ENCODE results near the gene NBPF9.
A peak's percentile ranks its signal among the peaks of the same experiment; 100 is the strongest.
"Not testable (repeated sequence)": the region's sequence is repeated elsewhere in the genome, so short reads cannot be mapped to it uniquely, and the experiment has no call there.

NBPF9 gene, protein sequence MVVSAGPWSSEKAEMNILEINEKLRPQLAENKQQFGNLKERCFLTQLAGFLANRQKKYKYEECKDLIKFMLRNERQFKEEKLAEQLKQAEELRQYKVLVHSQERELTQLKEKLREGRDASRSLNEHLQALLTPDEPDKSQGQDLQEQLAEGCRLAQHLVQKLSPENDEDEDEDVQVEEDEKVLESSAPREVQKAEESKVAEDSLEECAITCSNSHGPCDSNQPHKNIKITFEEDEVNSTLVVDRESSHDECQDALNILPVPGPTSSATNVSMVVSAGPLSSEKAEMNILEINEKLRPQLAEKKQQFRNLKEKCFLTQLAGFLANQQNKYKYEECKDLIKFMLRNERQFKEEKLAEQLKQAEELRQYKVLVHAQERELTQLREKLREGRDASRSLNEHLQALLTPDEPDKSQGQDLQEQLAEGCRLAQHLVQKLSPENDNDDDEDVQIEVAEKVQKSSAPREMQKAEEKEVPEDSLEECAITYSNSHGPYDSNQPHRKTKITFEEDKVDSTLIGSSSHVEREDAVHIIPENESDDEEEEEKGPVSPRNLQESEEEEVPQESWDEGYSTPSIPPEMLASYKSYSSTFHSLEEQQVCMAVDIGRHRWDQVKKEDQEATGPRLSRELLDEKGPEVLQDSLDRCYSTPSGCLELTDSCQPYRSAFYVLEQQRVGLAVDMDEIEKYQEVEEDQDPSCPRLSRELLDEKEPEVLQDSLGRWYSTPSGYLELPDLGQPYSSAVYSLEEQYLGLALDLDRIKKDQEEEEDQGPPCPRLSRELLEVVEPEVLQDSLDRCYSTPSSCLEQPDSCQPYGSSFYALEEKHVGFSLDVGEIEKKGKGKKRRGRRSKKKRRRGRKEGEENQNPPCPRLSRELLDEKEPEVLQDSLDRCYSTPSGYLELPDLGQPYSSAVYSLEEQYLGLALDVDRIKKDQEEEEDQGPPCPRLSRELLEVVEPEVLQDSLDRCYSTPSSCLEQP (N-terminal part only)

DNA sequence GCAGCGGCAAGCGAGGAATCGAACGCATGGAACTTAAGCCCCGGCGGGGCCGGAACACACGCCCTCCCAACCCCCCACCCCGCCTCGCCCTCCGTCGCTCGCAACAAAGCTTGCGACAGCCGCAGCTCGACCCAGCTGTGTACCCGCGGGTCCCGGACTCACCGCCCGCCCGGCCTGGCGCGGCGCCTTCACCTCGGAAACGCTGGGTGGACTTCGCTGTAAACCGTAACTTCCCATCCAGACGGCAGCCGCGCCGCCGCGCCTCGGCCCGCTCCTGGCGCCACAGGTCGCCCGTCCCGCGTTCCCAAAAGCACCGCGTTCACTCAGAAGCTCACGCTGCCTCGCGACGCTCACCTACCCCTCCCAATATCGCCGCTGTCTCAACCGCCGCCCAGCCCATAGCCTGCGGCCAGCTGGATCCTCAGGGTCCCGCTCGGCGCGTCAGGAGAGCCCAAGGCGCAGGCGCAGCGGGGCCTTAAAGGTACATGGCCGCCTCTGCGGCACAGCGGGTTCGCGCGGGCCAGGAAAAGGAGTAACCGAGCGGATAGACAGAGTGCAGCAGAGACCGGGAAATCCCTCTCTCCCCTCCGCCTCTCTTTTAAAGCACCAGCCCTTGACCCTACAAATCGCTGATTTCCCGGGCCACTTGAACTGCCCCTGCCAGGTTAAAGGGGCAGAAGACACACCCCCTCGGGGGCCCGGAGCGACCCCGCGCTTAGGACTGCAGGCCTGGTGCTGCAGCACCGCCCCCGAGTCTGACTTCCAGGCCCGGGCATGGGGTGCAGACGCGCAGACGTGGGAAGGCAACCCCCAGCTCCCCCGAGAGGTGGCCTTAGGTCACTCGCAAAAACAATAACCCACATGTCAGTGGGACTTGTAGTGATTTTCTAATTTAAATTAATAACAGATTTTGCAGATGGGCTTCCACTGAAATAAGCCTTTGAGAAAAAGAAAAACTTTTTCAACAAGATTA is at the start of gene NBPF9:
NBPF9 (minus strand) TSS at position 443 of the 973 bp plus-strand sequence. CDS start 21,412 bp downstream, outside the sequence.
- not testable (repeated sequence) for H3K4me1 Mint-ChIP-seq (ENCODE audit: low read depth); H3K27me3 Mint-ChIP-seq (ENCODE audit: low read depth)

DNA sequence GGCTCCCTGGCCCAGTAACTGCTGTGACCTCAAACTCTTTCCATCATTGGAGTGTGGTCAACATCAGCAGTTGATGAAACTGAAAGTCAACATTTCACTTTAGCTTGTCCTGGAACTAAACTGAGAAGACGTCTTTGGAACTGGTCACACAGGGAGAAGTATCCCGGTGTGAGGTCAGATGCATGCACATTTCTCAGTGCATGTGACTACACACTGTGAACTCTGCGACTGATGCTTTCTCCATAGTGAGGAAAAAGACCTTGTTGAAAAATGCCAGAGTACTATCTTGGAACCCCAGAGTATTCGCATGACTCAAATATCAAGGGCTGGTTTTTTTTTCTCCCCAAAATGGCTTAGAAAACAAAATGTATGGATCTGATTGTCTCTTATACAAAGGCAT is 46.6 kb upstream of the NBPF9 start:
- not testable (repeated sequence) for H3K9me3 Mint-ChIP-seq; H3K36me3 Mint-ChIP-seq (ENCODE audit: low read depth); H3K4me1 Mint-ChIP-seq (ENCODE audit: low read depth); H3K27me3 Mint-ChIP-seq (ENCODE audit: low read depth); H3K27ac Mint-ChIP-seq; H3K4me3 Mint-ChIP-seq

More for the DNA sequence above, at the start of gene NBPF9:
- peak within 1 kb of the TSS; percentile 99 for H3K27ac Mint-ChIP-seq
- not testable (repeated sequence) for H3K36me3 Mint-ChIP-seq (ENCODE audit: low read depth); H3K9me3 Mint-ChIP-seq
- peak within 1 kb of the TSS; percentile 99 for H3K4me3 Mint-ChIP-seq

DNA sequence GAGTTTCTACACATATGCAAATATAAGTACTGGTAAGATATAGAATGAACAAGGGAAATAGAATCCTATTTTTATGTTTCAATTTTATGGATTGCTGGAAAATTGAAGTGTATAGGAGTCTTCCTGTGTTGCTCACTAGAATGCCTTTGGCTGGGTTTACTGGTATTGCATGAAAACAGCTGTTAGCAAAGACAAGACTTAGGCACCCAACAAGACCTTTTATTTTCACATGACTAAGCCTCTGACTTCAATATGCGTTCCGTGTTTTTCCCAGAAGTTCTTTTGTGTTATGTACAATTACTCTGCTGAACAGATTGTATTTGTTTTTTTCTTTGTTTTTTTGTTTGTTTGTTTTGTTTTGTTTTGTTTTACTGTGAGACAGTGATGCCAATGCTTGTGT is 34.2 kb upstream of the NBPF9 start:
- not testable (repeated sequence) for H3K9me3 Mint-ChIP-seq; H3K4me3 Mint-ChIP-seq; H3K36me3 Mint-ChIP-seq (ENCODE audit: low read depth); H3K27me3 Mint-ChIP-seq (ENCODE audit: low read depth); H3K4me1 Mint-ChIP-seq (ENCODE audit: low read depth); H3K27ac Mint-ChIP-seq

- H3K36me3 Mint-ChIP-seq (ENCODE audit: low read depth); H3K27me3 Mint-ChIP-seq (ENCODE audit: low read depth); H3K27ac Mint-ChIP-seq; H3K4me1 Mint-ChIP-seq (ENCODE audit: low read depth); H3K4me3 Mint-ChIP-seq; H3K9me3 Mint-ChIP-seq: not testable (repeated sequence)
Measured at GRCh38 chr1:149130938-149131337, 27.6 kb upstream of the NBPF9 start.

DNA sequence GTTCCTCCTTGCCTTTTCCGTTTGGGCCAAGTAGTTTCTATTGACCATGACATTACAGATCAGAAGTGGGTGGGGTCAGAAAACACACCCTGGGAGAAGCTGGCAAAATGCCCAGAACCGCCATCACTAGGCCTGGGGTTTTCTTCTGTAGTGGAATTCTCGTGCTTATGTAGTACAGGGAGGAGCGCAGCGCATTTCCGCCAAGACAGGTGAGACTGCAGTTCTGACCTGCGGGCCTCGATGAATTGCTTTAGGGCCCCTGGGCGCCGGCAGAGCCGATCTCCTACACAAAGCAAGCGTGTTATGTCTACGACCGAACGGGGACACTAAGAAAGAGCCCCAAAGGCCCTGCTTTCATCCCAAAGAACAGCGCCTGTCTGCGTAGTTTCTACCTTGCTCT is 25.9 kb upstream of the NBPF9 start:
- H3K4me1 Mint-ChIP-seq (ENCODE audit: low read depth); H3K4me3 Mint-ChIP-seq; H3K36me3 Mint-ChIP-seq (ENCODE audit: low read depth); H3K27ac Mint-ChIP-seq; H3K9me3 Mint-ChIP-seq; H3K27me3 Mint-ChIP-seq (ENCODE audit: low read depth): not testable (repeated sequence)

DNA sequence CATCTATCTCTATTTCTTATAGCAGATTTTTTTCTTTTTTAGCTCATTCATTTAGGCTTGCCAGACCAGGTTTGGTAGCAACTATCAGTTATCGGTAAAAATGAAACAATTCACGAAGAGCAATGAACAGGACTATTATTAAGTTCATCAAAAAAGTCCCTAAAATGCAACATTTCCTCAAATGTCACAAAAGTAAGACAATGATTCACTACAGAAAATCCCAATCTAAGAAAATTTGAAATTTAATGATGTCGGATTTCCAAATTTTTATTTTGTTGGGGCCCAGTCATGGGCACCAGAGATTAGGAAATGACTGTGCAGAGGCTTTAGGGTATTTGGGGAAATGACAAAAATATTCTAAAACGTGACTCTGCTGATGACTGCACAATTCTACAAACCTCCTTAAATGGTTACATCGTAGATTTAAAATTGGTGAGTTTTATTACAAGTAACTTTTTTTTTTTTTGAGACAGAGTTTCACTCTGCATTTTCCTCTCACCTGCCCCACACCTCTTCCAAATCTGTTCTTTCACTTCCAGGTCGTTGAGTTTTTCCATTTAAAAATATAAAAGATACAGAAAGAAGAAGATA is 23.3 kb upstream of the NBPF9 start:
- not testable (repeated sequence) for H3K36me3 Mint-ChIP-seq (ENCODE audit: low read depth); H3K27me3 Mint-ChIP-seq (ENCODE audit: low read depth); H3K9me3 Mint-ChIP-seq; H3K27ac Mint-ChIP-seq; H3K4me1 Mint-ChIP-seq (ENCODE audit: low read depth); H3K4me3 Mint-ChIP-seq

- not testable (repeated sequence) for H3K36me3 Mint-ChIP-seq (ENCODE audit: low read depth); H3K27me3 Mint-ChIP-seq (ENCODE audit: low read depth); H3K4me3 Mint-ChIP-seq; H3K27ac Mint-ChIP-seq; H3K9me3 Mint-ChIP-seq; H3K4me1 Mint-ChIP-seq (ENCODE audit: low read depth)
Measured at GRCh38 chr1:149123948-149124926, 20.9 kb upstream of the NBPF9 start.

- not testable (repeated sequence) for H3K27me3 Mint-ChIP-seq (ENCODE audit: low read depth); H3K4me1 Mint-ChIP-seq (ENCODE audit: low read depth); H3K9me3 Mint-ChIP-seq; H3K4me3 Mint-ChIP-seq; H3K36me3 Mint-ChIP-seq (ENCODE audit: low read depth)
- H3K27ac Mint-ChIP-seq: peak overlapping the region; percentile 55
Measured at GRCh38 chr1:149112828-149113227, 9.5 kb upstream of the NBPF9 start.

GRCh38 chr1:149110343-149110742 is 7.0 kb upstream of the NBPF9 start:
- not testable (repeated sequence) for H3K27me3 Mint-ChIP-seq (ENCODE audit: low read depth); H3K36me3 Mint-ChIP-seq (ENCODE audit: low read depth); H3K4me1 Mint-ChIP-seq (ENCODE audit: low read depth); H3K27ac Mint-ChIP-seq; H3K4me3 Mint-ChIP-seq; H3K9me3 Mint-ChIP-seq

DNA sequence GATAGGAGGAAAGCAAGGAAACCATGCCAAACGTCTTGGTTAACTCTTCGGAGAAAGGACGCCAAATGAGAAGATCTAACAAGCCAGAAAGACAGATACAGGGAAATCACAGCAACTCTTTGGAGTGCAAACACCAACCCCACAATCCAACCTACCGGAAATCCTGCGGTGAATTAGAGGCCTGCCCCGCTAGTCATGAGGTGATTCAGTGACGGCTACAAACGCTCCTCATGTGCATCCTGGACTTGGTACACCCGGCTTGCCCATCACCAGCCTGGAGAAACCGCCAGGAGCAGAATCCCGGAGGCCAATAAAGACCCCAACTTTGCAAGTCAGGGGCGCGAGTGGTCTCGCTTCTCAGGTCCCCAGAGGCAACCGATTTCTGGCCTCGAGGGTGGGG is 777 bp downstream of the NBPF9 start:
- H3K9me3 Mint-ChIP-seq; H3K36me3 Mint-ChIP-seq (ENCODE audit: low read depth); H3K4me1 Mint-ChIP-seq (ENCODE audit: low read depth); H3K27ac Mint-ChIP-seq; H3K27me3 Mint-ChIP-seq (ENCODE audit: low read depth): not testable (repeated sequence)
- H3K4me3 Mint-ChIP-seq: peak overlapping the region; percentile 50

DNA sequence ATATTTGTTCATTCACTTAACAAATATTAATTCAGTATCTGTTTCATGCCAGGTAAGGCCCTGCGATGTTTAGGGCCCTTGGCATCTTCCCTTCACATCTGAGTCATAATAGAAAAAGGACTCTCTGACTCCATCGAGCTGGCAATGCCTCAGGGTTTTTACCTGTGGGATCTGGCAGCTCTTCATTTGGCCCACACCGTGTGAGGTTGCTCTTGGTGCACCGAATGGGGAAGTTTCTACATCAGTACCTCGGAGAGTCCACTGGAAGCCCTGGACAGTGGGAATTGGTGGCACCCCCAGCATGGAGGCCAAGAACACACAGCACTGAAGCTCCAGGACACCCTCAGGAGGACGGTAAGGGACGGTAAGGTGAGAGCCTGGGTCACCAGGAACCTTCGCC is 5.1 kb downstream of the NBPF9 start:
- H3K9me3 Mint-ChIP-seq; H3K27ac Mint-ChIP-seq; H3K4me3 Mint-ChIP-seq; H3K36me3 Mint-ChIP-seq (ENCODE audit: low read depth); H3K4me1 Mint-ChIP-seq (ENCODE audit: low read depth); H3K27me3 Mint-ChIP-seq (ENCODE audit: low read depth): not testable (repeated sequence)

GRCh38 chr1:149093155-149093554 is 10.2 kb downstream of the NBPF9 start:
- not testable (repeated sequence) for H3K36me3 Mint-ChIP-seq (ENCODE audit: low read depth); H3K27me3 Mint-ChIP-seq (ENCODE audit: low read depth); H3K4me3 Mint-ChIP-seq; H3K9me3 Mint-ChIP-seq; H3K4me1 Mint-ChIP-seq (ENCODE audit: low read depth); H3K27ac Mint-ChIP-seq

DNA sequence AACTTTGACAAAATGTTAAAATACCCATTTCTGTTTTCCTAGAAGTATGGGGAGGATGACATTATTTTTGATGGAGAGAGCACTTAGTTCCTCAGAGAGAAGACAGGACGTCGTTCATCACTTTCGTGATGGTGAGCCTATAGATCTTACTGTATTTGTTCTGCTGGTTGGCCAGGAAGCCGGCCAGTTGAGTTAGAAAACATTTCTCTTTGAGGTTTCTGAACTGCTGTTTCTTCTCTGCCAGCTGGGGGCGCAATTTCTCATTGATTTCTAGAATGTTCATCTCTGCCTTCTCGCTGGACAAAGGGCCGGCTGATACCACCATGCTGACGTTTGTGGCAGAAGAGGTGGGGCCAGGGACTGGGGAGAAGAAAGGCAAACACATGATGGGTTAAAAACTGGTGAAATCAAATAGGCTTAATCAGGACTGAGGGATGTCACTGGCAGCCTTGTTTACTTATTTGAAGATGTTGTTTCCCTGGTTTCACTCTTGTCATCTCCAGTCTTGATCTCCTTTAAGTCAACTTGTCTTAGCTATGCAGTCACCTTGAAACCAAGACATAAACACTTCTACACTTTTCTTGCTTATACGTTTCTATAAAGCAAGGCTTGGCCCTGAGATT is 27.7 kb downstream of the NBPF9 start:
- H3K36me3 Mint-ChIP-seq (ENCODE audit: low read depth); H3K4me3 Mint-ChIP-seq; H3K4me1 Mint-ChIP-seq (ENCODE audit: low read depth); H3K27ac Mint-ChIP-seq; H3K27me3 Mint-ChIP-seq (ENCODE audit: low read depth); H3K9me3 Mint-ChIP-seq: not testable (repeated sequence)

Measured in T-helper 1 cell treated with Interleukin-12 subunit alpha and Interleukin-12 subunit beta and Interleukin-4 antibody, amounts not matched to agents 30 μg/mL and 1 μg/mL, for 36 hours (primary cell).